SK-N-MC (cell line): ENCODE data around the gene EDNRA.

Experiments
- EZH2 ChIP-seq: fragments of 200-600 bp; sonication (generic); IDR thresholded peaks from one replicate; pipeline ENCODE4 v1.6.1; 2017; ENCODE audit warnings: antibody characterized with exemption
- POLR2AphosphoS5 ChIP-seq: IDR thresholded peaks from 2 replicates; pipeline ENCODE4 v1.6.1; 2012; ENCODE audit warnings: mild to moderate bottlenecking, low read depth, low read length, borderline replicate concordance

DNA sequence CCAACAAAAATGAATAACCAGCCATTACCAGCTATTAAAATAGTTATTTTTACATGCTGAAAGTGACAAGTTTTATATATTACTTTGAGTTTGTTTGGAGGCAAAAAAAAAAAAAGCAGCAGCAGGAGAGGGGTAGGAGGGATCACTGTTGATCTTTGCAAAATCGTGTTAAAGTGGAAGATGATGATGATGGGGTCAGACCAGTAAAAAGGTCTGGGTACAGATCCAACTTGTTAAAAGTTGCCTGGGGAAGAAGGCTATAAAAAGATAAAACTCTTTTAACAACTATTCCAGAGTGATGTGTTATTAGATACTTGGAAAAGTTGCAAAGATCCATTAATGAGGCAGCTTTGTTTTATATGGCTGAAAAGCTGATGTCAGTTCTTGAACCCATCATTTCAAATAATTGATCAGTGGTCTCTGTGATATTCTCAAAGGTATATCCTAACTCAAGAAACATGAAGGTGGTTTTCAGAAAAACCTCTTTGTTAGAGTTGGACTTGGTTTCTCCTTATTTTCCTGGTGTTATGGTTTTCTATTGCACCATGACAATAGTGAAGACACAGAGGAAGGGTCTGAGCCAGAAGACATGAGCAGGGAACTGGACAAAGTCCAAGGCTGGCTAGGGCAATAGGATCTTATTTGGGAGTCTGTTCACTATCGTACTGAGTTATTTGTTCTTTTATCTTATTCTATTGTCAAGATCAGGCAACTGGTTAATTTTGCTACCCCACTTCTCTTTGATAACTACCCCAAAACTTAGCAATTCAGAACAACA is 44.8 kb downstream of the EDNRA start:
- TF ChIP-seq POLR2AphosphoS5: no peak
- no peak for TF ChIP-seq EZH2
